Measurements from ENCODE around the gene PARP1.

Gene PARP1

GRCh38 chr1:226371866-226372490 lies 35.9 kb downstream of the PARP1 start:
- no peak for DNase-seq

- DNase-seq: no peak
Measured at GRCh38 chr1:226371027-226371694, 36.7 kb downstream of the PARP1 start.

GRCh38 chr1:226370144-226370923 lies 37.6 kb downstream of the PARP1 start:
- DNase-seq: no peak

GRCh38 chr1:226369110-226369509 lies 38.8 kb downstream of the PARP1 start:
- DNase-seq: no peak

GRCh38 chr1:226366290-226366689 lies 41.6 kb downstream of the PARP1 start:
- no peak for DNase-seq

GRCh38 chr1:226365831-226366231 lies 42.1 kb downstream of the PARP1 start:
- DNase-seq: no peak

GRCh38 chr1:226364901-226365565 lies 42.9 kb downstream of the PARP1 start:
- no peak for DNase-seq

- no peak for DNase-seq
Measured at GRCh38 chr1:226364514-226364899, 43.4 kb downstream of the PARP1 start.

GRCh38 chr1:226363801-226364513 lies 43.9 kb downstream of the PARP1 start:
- DNase-seq: no peak

- DNase-seq: no peak
Measured at GRCh38 chr1:226362891-226363447, 44.9 kb downstream of the PARP1 start.

GRCh38 chr1:226362361-226362760 lies 45.5 kb downstream of the PARP1 start:
- DNase-seq: no peak

GRCh38 chr1:226360106-226360746 lies 47.7 kb downstream of the PARP1 start:
- no peak for DNase-seq

- no peak for DNase-seq
Measured at GRCh38 chr1:226357416-226357815, 50.5 kb downstream of the PARP1 start.

- DNase-seq: no peak
Measured at GRCh38 chr1:226355669-226356551, 52.0 kb downstream of the PARP1 start.

- no peak for DNase-seq
Measured at GRCh38 chr1:226355016-226355415, 52.9 kb downstream of the PARP1 start.

GRCh38 chr1:226353698-226354525 lies 54.0 kb downstream of the PARP1 start:
- DNase-seq: no peak

GRCh38 chr1:226351709-226352108 lies 56.2 kb downstream of the PARP1 start:
- DNase-seq: no peak

- DNase-seq: no peak
Measured at GRCh38 chr1:226350519-226350865, 57.4 kb downstream of the PARP1 start.

GRCh38 chr1:226349801-226350518 lies 57.9 kb downstream of the PARP1 start:
- no peak for DNase-seq
